Gastroesophageal sphincter (tissue), 3 donors: ENCODE data around the gene C19orf25.

Experiments
- CTCF ChIP-seq, 4 experiments: fragments of 200-600 bp in 2 of 4; fragments of 450-650 bp in 2 of 4; sonication (generic) in 1 of 4; IDR thresholded peaks; one replicate each; pipeline ENCODE4 v1.5.1; 2017 to 2019; ENCODE audit warnings: antibody characterized with exemption in 4 of 4, mild to moderate bottlenecking in 2 of 4, moderate library complexity in 2 of 4
- EP300 ChIP-seq: sonication (generic); formaldehyde crosslinking; IDR thresholded peaks from one replicate; pipeline ENCODE4 v1.6.1; 2017; ENCODE audit warnings: antibody characterized with exemption, mild to moderate bottlenecking

- no peak for TF ChIP-seq CTCF (IDR thresholded peaks at IDR 0.05)
- TF ChIP-seq EP300: no peak
Observed at GRCh38 chr19:1495051-1495798, 16.2 kb upstream of the C19orf25 start.
